Measurements from ENCODE around the gene ITGB3BP. TPM values are rescaled to one million over a fixed set of nuclear protein-coding genes. Genes with fewer than 3 reads are reported as not detected.

ITGB3BP gene
- polyA plus RNA-seq, 2 donors: 17.1 to 26.7 TPM

DNA sequence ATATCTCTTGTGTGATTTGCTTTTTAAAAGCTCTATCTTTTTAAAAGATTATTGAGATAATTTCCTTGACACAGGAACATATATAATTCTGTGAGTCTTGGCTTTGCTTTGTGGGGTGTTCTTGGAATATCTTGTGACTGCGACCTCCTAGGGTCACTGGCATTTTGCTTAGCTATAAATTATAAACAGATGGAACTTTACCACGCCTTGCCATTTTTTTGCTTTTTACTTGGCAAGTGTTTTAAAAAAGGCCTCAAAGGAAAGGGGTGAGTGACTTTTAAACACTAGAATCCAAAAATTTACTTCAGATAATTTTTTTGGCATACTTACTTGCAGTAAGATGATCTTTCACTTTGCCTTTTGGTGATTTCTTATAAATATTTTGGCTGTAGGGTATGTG is 112.0 kb downstream of the ITGB3BP start:
- Histone ChIP-seq H3K27ac (ENCODE audit: low read depth in 2 of 2, low read length in 1 of 2) (no peak overlapping the region), H3K4me3 (ENCODE audit: low read depth in 1 of 2, low read length in 2 of 2) (no peak overlapping the region), H3K4me1 (ENCODE audit: control insufficient read depth in 2 of 2, insufficient read depth in 2 of 2, low read length in 1 of 2) (no peaks in the 10 kb centered on the region), H3K27me3 (ENCODE audit: control insufficient read depth in 1 of 2, insufficient read depth in 2 of 2, low read length in 2 of 2) (no peaks in the 10 kb centered on the region), H3K36me3 (ENCODE audit: control insufficient read depth in 2 of 2, insufficient read depth in 2 of 2, low read length in 1 of 2) (no peaks in the 10 kb centered on the region), H3K9me3 (ENCODE audit: control insufficient read depth in 2 of 2, insufficient read depth in 1 of 2, low read depth in 1 of 2, low read length in 1 of 2) (no peaks in the 10 kb centered on the region)
- WGBS, 2 donors: 64 to 66% methylated on average over 2 of the region's 2 CpGs

GRCh38 chr1:63408331-63408730 is 114.7 kb downstream of the ITGB3BP start:
- no peaks in the 10 kb centered on the region for H3K27me3 ChIP-seq (ENCODE audit: control insufficient read depth in 1 of 2, insufficient read depth in 2 of 2, low read length in 2 of 2)
- H3K4me1 ChIP-seq (ENCODE audit: control insufficient read depth in 2 of 2, insufficient read depth in 2 of 2, low read length in 1 of 2): no peaks in the 10 kb centered on the region
- H3K9me3 ChIP-seq (ENCODE audit: control insufficient read depth in 2 of 2, insufficient read depth in 1 of 2, low read depth in 1 of 2, low read length in 1 of 2): no peaks in the 10 kb centered on the region
- 76 to 84% methylated on average over 4 of the region's 4 CpGs for WGBS, 2 donors
- H3K27ac ChIP-seq (ENCODE audit: low read depth in 2 of 2, low read length in 1 of 2): no peak overlapping the region
- H3K36me3 ChIP-seq (ENCODE audit: control insufficient read depth in 2 of 2, insufficient read depth in 2 of 2, low read length in 1 of 2): no peaks in the 10 kb centered on the region
- H3K4me3 ChIP-seq (ENCODE audit: low read depth in 1 of 2, low read length in 2 of 2): no peak overlapping the region

DNA sequence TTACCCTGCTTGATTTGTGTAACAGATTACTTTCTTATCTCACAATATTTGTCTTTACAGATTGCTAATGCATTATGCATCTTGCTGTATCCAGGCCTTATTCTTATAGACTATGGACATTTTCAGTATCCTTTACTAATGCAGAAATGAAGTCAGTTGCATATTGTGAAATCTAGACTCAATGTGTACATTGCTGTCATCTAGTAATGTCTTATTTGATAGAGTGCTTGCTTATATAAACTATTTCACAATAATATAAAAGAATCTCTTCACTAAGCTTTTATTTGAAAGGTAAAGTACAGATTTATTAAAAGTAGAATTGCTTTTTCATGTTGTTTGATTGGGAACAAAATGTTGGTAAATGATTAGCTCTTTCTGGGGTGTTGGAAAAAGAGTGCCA is 116.0 kb downstream of the ITGB3BP start:
- Histone ChIP-seq H3K27ac (ENCODE audit: low read depth in 2 of 2, low read length in 1 of 2) (no peak overlapping the region), H3K4me1 (ENCODE audit: control insufficient read depth in 2 of 2, insufficient read depth in 2 of 2, low read length in 1 of 2) (no peaks in the 10 kb centered on the region), H3K9me3 (ENCODE audit: control insufficient read depth in 2 of 2, insufficient read depth in 1 of 2, low read depth in 1 of 2, low read length in 1 of 2) (no peaks in the 10 kb centered on the region), H3K36me3 (ENCODE audit: control insufficient read depth in 2 of 2, insufficient read depth in 2 of 2, low read length in 1 of 2) (no peaks in the 10 kb centered on the region), H3K27me3 (ENCODE audit: control insufficient read depth in 1 of 2, insufficient read depth in 2 of 2, low read length in 2 of 2) (no peaks in the 10 kb centered on the region), H3K4me3 (ENCODE audit: low read depth in 1 of 2, low read length in 2 of 2) (no peak overlapping the region)

- no peaks in the 10 kb centered on the region for H3K27me3 ChIP-seq (ENCODE audit: control insufficient read depth in 1 of 2, insufficient read depth in 2 of 2, low read length in 2 of 2)
Observed at GRCh38 chr1:63405987-63406386, 117.0 kb downstream of the ITGB3BP start.

DNA sequence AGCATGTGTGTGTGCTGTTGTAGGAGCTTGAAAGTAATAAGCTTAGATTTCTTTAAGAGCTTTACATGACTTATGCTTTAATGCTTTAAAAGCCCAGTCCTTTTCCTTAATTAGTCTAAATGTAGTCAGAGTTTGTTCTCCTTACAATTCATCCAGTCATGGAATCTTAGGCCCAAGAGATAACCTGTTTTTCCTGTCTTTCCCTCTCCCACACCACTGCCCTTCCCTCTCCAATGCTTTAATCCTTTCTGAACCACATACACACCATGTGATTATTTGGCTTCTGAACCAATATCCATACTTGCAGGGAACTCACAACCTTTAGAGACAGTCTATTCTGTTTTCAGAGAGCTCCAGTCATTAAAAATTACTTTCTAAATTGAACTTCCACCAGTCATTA is 118.0 kb downstream of the ITGB3BP start:
- no peak overlapping the region for H3K27ac ChIP-seq (ENCODE audit: low read depth in 2 of 2, low read length in 1 of 2)
- H3K4me3 ChIP-seq (ENCODE audit: low read depth in 1 of 2, low read length in 2 of 2): no peak overlapping the region
- no peaks in the 10 kb centered on the region for H3K4me1 ChIP-seq (ENCODE audit: control insufficient read depth in 2 of 2, insufficient read depth in 2 of 2, low read length in 1 of 2)
- H3K36me3 ChIP-seq (ENCODE audit: control insufficient read depth in 2 of 2, insufficient read depth in 2 of 2, low read length in 1 of 2): no peaks in the 10 kb centered on the region
- H3K27me3 ChIP-seq (ENCODE audit: control insufficient read depth in 1 of 2, insufficient read depth in 2 of 2, low read length in 2 of 2): no peaks in the 10 kb centered on the region
- H3K9me3 ChIP-seq (ENCODE audit: control insufficient read depth in 2 of 2, insufficient read depth in 1 of 2, low read depth in 1 of 2, low read length in 1 of 2): no peaks in the 10 kb centered on the region

More at GRCh38 chr1:63405987-63406386, 117.0 kb downstream of the ITGB3BP start:
- Histone ChIP-seq H3K27ac (ENCODE audit: low read depth in 2 of 2, low read length in 1 of 2) (no peak overlapping the region), H3K4me1 (ENCODE audit: control insufficient read depth in 2 of 2, insufficient read depth in 2 of 2, low read length in 1 of 2) (no peaks in the 10 kb centered on the region), H3K36me3 (ENCODE audit: control insufficient read depth in 2 of 2, insufficient read depth in 2 of 2, low read length in 1 of 2) (no peaks in the 10 kb centered on the region), H3K4me3 (ENCODE audit: low read depth in 1 of 2, low read length in 2 of 2) (no peak overlapping the region), H3K9me3 (ENCODE audit: control insufficient read depth in 2 of 2, insufficient read depth in 1 of 2, low read depth in 1 of 2, low read length in 1 of 2) (no peaks in the 10 kb centered on the region)

GRCh38 chr1:63403386-63403785 is 119.6 kb downstream of the ITGB3BP start:
- no peak overlapping the region for H3K4me3 ChIP-seq (ENCODE audit: low read depth in 1 of 2, low read length in 2 of 2)
- H3K27me3 ChIP-seq (ENCODE audit: control insufficient read depth in 1 of 2, insufficient read depth in 2 of 2, low read length in 2 of 2): no peaks in the 10 kb centered on the region
- H3K9me3 ChIP-seq (ENCODE audit: control insufficient read depth in 2 of 2, insufficient read depth in 1 of 2, low read depth in 1 of 2, low read length in 1 of 2): no peaks in the 10 kb centered on the region
- WGBS, 2 donors: 55 to 66% methylated on average over 3 of the region's 3 CpGs
- no peak overlapping the region for H3K27ac ChIP-seq (ENCODE audit: low read depth in 2 of 2, low read length in 1 of 2)
- H3K4me1 ChIP-seq (ENCODE audit: control insufficient read depth in 2 of 2, insufficient read depth in 2 of 2, low read length in 1 of 2): no peaks in the 10 kb centered on the region
- peaks cover 0 to 4% of the 10 kb centered on the region in 2 donors for H3K36me3 ChIP-seq (ENCODE audit: control insufficient read depth in 2 of 2, insufficient read depth in 2 of 2, low read length in 1 of 2)

DNA sequence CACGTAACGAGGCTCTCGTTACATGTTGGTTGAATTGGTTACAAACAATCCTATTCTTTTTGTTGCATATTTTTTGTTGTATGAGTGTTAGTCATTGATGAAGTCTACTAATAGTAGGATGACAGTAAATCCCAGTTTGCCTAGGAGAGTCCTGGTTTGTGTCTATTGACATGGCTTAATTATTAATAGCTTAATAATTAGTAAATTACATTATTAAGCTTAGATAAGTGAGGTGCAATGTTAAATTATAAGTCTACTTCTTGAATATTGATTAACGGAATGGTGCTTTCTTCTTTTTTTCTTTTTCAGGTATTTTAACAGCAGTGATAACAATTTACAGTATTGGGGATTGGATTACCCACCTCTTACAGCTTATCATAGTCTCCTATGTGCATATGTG is 121.1 kb downstream of the ITGB3BP start:
- Histone ChIP-seq H3K27ac (ENCODE audit: low read depth in 2 of 2, low read length in 1 of 2) (no peak overlapping the region), H3K4me1 (ENCODE audit: control insufficient read depth in 2 of 2, insufficient read depth in 2 of 2, low read length in 1 of 2) (no peaks in the 10 kb centered on the region), H3K36me3 (ENCODE audit: control insufficient read depth in 2 of 2, insufficient read depth in 2 of 2, low read length in 1 of 2) (peaks cover 0 to 4% of the 10 kb centered on the region in 2 donors), H3K9me3 (ENCODE audit: control insufficient read depth in 2 of 2, insufficient read depth in 1 of 2, low read depth in 1 of 2, low read length in 1 of 2) (no peaks in the 10 kb centered on the region), H3K4me3 (ENCODE audit: low read depth in 1 of 2, low read length in 2 of 2) (no peak overlapping the region), H3K27me3 (ENCODE audit: control insufficient read depth in 1 of 2, insufficient read depth in 2 of 2, low read length in 2 of 2) (no peaks in the 10 kb centered on the region)
- 73 to 98% methylated on average over 4 of the region's 4 CpGs for WGBS, 2 donors

Other genes with a start within 250 kb of the ITGB3BP start
- gene FOXD3, start 200.7 kb downstream of the ITGB3BP start, polyA plus RNA-seq: under 1 TPM; 0.06 to 0.16 TPM
- 10 to 100 TPM in 1 of 2 donors, 1 to 10 TPM in 1; 8.3 to 14.1 TPM for gene ALG6, start 155.6 kb downstream of the ITGB3BP start, polyA plus RNA-seq
- gene EFCAB7, start 300 bp upstream of the ITGB3BP start, polyA plus RNA-seq: 1 to 10 TPM; 2.0 to 2.8 TPM
- gene PGM1, start 70.2 kb upstream of the ITGB3BP start, polyA plus RNA-seq: 10 to 100 TPM in 1 of 2 donors, 1 to 10 TPM in 1; 5.4 to 28.0 TPM

Data from esophagus (tissue), 2 donors.